CD14-positive monocyte (primary cell): ENCODE results near the gene ZNF614. TPM values are rescaled to one million over a fixed set of nuclear protein-coding genes. Genes with fewer than 3 reads are reported as not detected.

ENCODE experiments used
- DNase-seq, 3 donors: peaks; one replicate each; pipeline ENCODE4 v3.0.0-alpha.2; 2011 to 2022
- H2AFZ ChIP-seq: 2 replicates; pipeline ENCODE4 v1.6.0; 2012; ENCODE audit warnings: mild to moderate bottlenecking, low read depth, low read length, inconsistent platforms; ENCODE audit not compliant: insufficient read depth, poor library complexity, severe bottlenecking
- H3K27ac ChIP-seq, 2 donors: 1 replicate in 1 of 2; 2 replicates in 1 of 2; pipeline ENCODE4 v1.5.1; 2012 to 2013; ENCODE audit warnings: low read length in 2 of 2, control low read depth in 1 of 2, inconsistent platforms in 1 of 2, low read depth in 1 of 2, mild to moderate bottlenecking in 1 of 2
- H3K27me3 ChIP-seq, 2 donors: one replicate each; pipeline versions ENCODE4 v1.6.0 to v1.6.1; 2011 to 2013; ENCODE audit warnings: low read length in 2 of 2; ENCODE audit not compliant: control insufficient read depth in 2 of 2, insufficient read depth in 2 of 2
- H3K36me3 ChIP-seq, 2 donors: replicated peaks in 1 of 2; 1 replicate in 1 of 2; 2 replicates in 1 of 2; pipeline versions ENCODE4 v1.5.1 to v1.6.1; 2012 to 2013; ENCODE audit warnings: low read length in 2 of 2, control low read depth in 1 of 2, inconsistent platforms in 1 of 2, mild to moderate bottlenecking in 1 of 2; ENCODE audit not compliant: insufficient read depth in 2 of 2, control insufficient read depth in 1 of 2
- H3K4me1 ChIP-seq, 2 donors: 1 replicate in 1 of 2; 2 replicates in 1 of 2; pipeline versions ENCODE4 v1.5.1 to v1.6.1; 2012 to 2013; ENCODE audit warnings: low read length in 2 of 2, control low read depth in 1 of 2, inconsistent platforms in 1 of 2, mild to moderate bottlenecking in 1 of 2, moderate library complexity in 1 of 2; ENCODE audit not compliant: insufficient read depth in 2 of 2, control insufficient read depth in 1 of 2
- H3K4me2 ChIP-seq: replicated peaks from 2 replicates; pipeline ENCODE3; 2012; ENCODE audit warnings: low read length, moderate library complexity, mild to moderate bottlenecking; ENCODE audit not compliant: poor library complexity, severe bottlenecking; ENCODE audit errors: extremely low read depth
- H3K4me3 ChIP-seq, 3 experiments: fragments of 200-600 bp in 1 of 3; sonication (generic) in 1 of 3; replicated peaks in 1 of 3; 1 replicate in 2 of 3; 2 replicates in 1 of 3; pipeline ENCODE4 v1.5.1; 2011 to 2013; ENCODE audit warnings: low read length in 3 of 3, mild to moderate bottlenecking in 3 of 3, control low read depth in 2 of 3, low read depth in 2 of 3, inconsistent platforms in 1 of 3, moderate library complexity in 1 of 3
- H3K79me2 ChIP-seq: 2 replicates; pipeline ENCODE4 v1.6.0; 2012; ENCODE audit warnings: mild to moderate bottlenecking, control low read depth, inconsistent platforms, low read length, moderate library complexity; ENCODE audit not compliant: insufficient read depth
- H3K9ac ChIP-seq: 2 replicates; pipeline ENCODE4 v1.6.0; 2017; ENCODE audit warnings: low read length, mild to moderate bottlenecking; ENCODE audit not compliant: insufficient read depth, poor library complexity, severe bottlenecking
- H3K9me3 ChIP-seq, 2 donors: replicated peaks in 1 of 2; 1 replicate in 1 of 2; 2 replicates in 1 of 2; pipeline versions ENCODE4 v1.5.1 to v1.6.1; 2012 to 2013; ENCODE audit warnings: low read length in 2 of 2, control low read depth in 1 of 2; ENCODE audit not compliant: control insufficient read depth in 1 of 2, insufficient read depth in 1 of 2
- H4K20me1 ChIP-seq: 2 replicates; pipeline ENCODE4 v1.6.0; 2012; ENCODE audit warnings: mild to moderate bottlenecking, low read length, control low read depth, moderate library complexity; ENCODE audit not compliant: insufficient read depth
- H3K27ac Mint-ChIP-seq, 7 donors: one replicate each; pipeline ENCODE4 v1.8.0; 2020; ENCODE audit warnings: mild to moderate bottlenecking in 7 of 7, mixed read lengths in 7 of 7, moderate library complexity in 6 of 7, inconsistent platforms in 2 of 7
- H3K27me3 Mint-ChIP-seq, 3 donors: one replicate each; pipeline ENCODE4 v1.8.0; 2021 to 2022; ENCODE audit warnings: low read depth in 3 of 3, mild to moderate bottlenecking in 3 of 3, mixed read lengths in 3 of 3, moderate library complexity in 3 of 3, inconsistent platforms in 1 of 3
- H3K36me3 Mint-ChIP-seq, 2 donors: one replicate each; pipeline ENCODE4 v1.8.0; 2020; ENCODE audit warnings: mixed read lengths in 2 of 2, inconsistent platforms in 1 of 2, mild to moderate bottlenecking in 1 of 2
- H3K4me1 Mint-ChIP-seq: one replicate; pipeline ENCODE4 v1.8.0; 2020; ENCODE audit warnings: mild to moderate bottlenecking, mixed read lengths
- H3K4me3 Mint-ChIP-seq, 2 donors: one replicate each; pipeline ENCODE4 v1.8.0; 2020; ENCODE audit warnings: mild to moderate bottlenecking in 2 of 2, mixed read lengths in 2 of 2, moderate library complexity in 1 of 2
- H3K9me3 Mint-ChIP-seq, 7 donors: one replicate each; pipeline ENCODE4 v1.8.0; 2020 to 2022; ENCODE audit warnings: mixed read lengths in 7 of 7, mild to moderate bottlenecking in 6 of 7, moderate library complexity in 6 of 7, inconsistent platforms in 2 of 7
- CTCF ChIP-seq: fragments of 200-600 bp; IDR thresholded peaks from one replicate; pipeline ENCODE4 v1.8.0; 2022; ENCODE audit warnings: antibody characterized with exemption, mild to moderate bottlenecking
- WGBS: methylation state at CpG from one replicate; pipeline ENCODE4 v1.1.5; 2013; ENCODE audit warnings: missing lambda C conversion rate; ENCODE audit not compliant: insufficient coverage; 5-methylcytosine and 5-hydroxymethylcytosine counted together
- intact Hi-C, 2 donors: fragments of 100-400 bp; cut with micrococcal nuclease; formaldehyde crosslinking; loops; one replicate each; pipeline versions ENCODE4 v1.15.0 to v1.15.1; 2023
- polyA plus RNA-seq, 3 donors: library from polyadenylated mRNA; depleted of rRNA in 1 of 3; unstranded in 2 of 3; stranded (reverse) in 1 of 3; fragments of 300-500 nt in 2 of 3; fragments of >200 nt in 1 of 3; fragmentation: Illumina TruSeq in 2 of 3; gene quantifications; 1 replicate in 2 of 3; 2 replicates in 1 of 3; pipeline ENCODE4 v1.2.3, GENCODE V29; 2012 to 2021

ZNF614 gene
- polyA plus RNA-seq, 3 donors = 0.65 to 3.1 (median 1.0) TPM

GRCh38 chr19:52069653-52070052, 41.5 kb upstream of the ZNF614 start:
- Histone ChIP-seq H3K79me2 (no peaks in the 10 kb centered on the region), H3K4me3 (peak overlapping the region in 1 of 3 experiments; percentile 45), H3K9ac (no peak overlapping the region), H3K27me3 (no peaks in the 10 kb centered on the region), H3K27ac (no peak overlapping the region), H4K20me1 (no peaks in the 10 kb centered on the region), H3K9me3 (peaks cover 63 to 99% of the 10 kb centered on the region in 2 donors), H3K4me2 (no peak overlapping the region), H3K4me1 (no peaks in the 10 kb centered on the region), H3K36me3 (peaks cover 60 to 100% of the 10 kb centered on the region in 2 donors), H2AFZ (no peak overlapping the region)
- Mint-ChIP-seq H3K4me3 (no peak overlapping the region), H3K27ac (no peak overlapping the region), H3K4me1 (no peaks in the 10 kb centered on the region), H3K9me3 (peaks cover 74 to 96% (median 90%) of the 10 kb centered on the region in 7 donors), H3K36me3 (peaks cover 83 to 90% of the 10 kb centered on the region in 2 donors), H3K27me3 (no peaks in the 10 kb centered on the region)
- no peak for DNase-seq
- intact Hi-C loops = no loop called here
- WGBS = 100% methylated on average over 1 of the region's 2 CpGs
- no peak for TF ChIP-seq CTCF

GRCh38 chr19:52066258-52066863, 38.2 kb upstream of the ZNF614 start:
- Mint-ChIP-seq H3K9me3 (peaks cover 71 to 97% (median 91%) of the 10 kb centered on the region in 7 donors), H3K4me3 (no peak overlapping the region)
- peaks cover 44 to 72% of the 10 kb centered on the region in 2 donors for H3K36me3 ChIP-seq

More at GRCh38 chr19:52066258-52066863, 38.2 kb upstream of the ZNF614 start:
- H3K27me3 Mint-ChIP-seq = no peaks in the 10 kb centered on the region
- Histone ChIP-seq H2AFZ (no peak overlapping the region), H3K9ac (no peak overlapping the region), H3K9me3 (peaks cover 76 to 100% of the 10 kb centered on the region in 2 donors), H3K4me2 (no peak overlapping the region), H3K27ac (no peak overlapping the region), H3K79me2 (no peaks in the 10 kb centered on the region), H3K4me1 (no peaks in the 10 kb centered on the region), H3K4me3 (peak overlapping the region in 1 of 3 experiments; percentile 35), H3K27me3 (no peaks in the 10 kb centered on the region), H4K20me1 (no peaks in the 10 kb centered on the region)
- WGBS = no CpG with 5 or more reads among the region's 6 CpGs
- intact Hi-C loops = no loop called here
- no peak overlapping the region for H3K27ac Mint-ChIP-seq
- peaks cover 52 to 65% of the 10 kb centered on the region in 2 donors for H3K36me3 Mint-ChIP-seq
- H3K4me1 Mint-ChIP-seq = no peaks in the 10 kb centered on the region
- no peak for TF ChIP-seq CTCF
- no peak for DNase-seq
